ENCODE measurements around the gene MANSC1. TPM values are rescaled to one million over a fixed set of nuclear protein-coding genes. Genes with fewer than 3 reads are reported as not detected.

The MANSC1 gene
- total RNA-seq, 1 donor from 2014 or later: 2.9 TPM

DNA sequence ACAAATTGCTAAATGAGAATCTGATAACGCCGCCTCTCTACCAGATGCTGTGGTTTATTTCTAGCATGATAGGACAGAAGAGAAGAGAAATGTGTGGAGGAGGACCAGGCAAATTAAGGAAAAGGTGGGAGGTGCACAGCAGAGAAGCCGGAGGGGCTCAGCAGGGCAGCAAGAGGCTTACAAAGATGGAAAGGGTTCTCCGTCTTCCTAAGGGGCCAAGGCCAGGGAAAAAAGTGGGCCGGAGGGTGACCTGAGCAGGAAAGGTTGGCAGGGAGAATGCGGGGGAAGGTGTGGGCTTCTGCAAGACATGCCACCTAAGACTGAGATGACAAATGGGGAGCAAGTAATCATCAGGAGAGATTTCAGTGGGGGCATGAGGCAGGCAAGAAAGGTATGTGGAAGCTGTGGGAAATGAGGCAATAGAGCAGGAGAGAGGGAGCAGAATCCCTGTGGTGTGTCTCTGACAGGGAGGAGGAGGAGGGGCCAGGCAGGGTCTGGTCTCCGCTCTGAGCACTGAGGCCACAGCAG is 18.7 kb downstream of the MANSC1 start:
- Histone ChIP-seq H3K9me3 (ENCODE audit: insufficient read depth, low read depth, low read length) (no peaks in the 10 kb centered on the region), H4K20me1 (ENCODE audit: insufficient read depth, low read length) (no peaks in the 10 kb centered on the region), H3K27ac (ENCODE audit: low read depth, low read length) (no peak overlapping the region), H3K4me3 (ENCODE audit: insufficient read depth, low read depth, low read length) (no peak overlapping the region), H3K4me2 (ENCODE audit: low read length) (no peak overlapping the region), H3K27me3 (ENCODE audit: insufficient read depth, low read length) (no peaks in the 10 kb centered on the region), H3K36me3 (ENCODE audit: insufficient read depth, low read length) (no peaks in the 10 kb centered on the region), H2AFZ (ENCODE audit: low read depth, low read length) (no peak overlapping the region), H3K4me1 (ENCODE audit: insufficient read depth, low read length) (peaks cover 9% of the 10 kb centered on the region), H3K9ac (ENCODE audit: low read length) (no peak overlapping the region), H3K79me2 (ENCODE audit: insufficient read depth, low read length) (no peaks in the 10 kb centered on the region)
- TF ChIP-seq, protein P1, sequence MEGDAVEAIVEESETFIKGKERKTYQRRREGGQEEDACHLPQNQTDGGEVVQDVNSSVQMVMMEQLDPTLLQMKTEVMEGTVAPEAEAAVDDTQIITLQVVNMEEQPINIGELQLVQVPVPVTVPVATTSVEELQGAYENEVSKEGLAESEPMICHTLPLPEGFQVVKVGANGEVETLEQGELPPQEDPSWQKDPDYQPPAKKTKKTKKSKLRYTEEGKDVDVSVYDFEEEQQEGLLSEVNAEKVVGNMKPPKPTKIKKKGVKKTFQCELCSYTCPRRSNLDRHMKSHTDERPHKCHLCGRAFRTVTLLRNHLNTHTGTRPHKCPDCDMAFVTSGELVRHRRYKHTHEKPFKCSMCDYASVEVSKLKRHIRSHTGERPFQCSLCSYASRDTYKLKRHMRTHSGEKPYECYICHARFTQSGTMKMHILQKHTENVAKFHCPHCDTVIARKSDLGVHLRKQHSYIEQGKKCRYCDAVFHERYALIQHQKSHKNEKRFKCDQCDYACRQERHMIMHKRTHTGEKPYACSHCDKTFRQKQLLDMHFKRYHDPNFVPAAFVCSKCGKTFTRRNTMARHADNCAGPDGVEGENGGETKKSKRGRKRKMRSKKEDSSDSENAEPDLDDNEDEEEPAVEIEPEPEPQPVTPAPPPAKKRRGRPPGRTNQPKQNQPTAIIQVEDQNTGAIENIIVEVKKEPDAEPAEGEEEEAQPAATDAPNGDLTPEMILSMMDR (IDR thresholded peaks at IDR 0.05; ENCODE audit: insufficient read depth, low read depth, low read length): no peak
- TF ChIP-seq EZH2 (IDR thresholded peaks at IDR 0.05; ENCODE audit: insufficient read depth, low read length): no peak
- no peak overlapping the region for H3K27ac Mint-ChIP-seq (ENCODE audit: unreplicated experiment)
- no peaks in the 10 kb centered on the region for H3K9me3 Mint-ChIP-seq (ENCODE audit: unreplicated experiment)
- DNase-seq (ENCODE audit: low read depth) (peak; percentile 73), FAIRE-seq (no peak)
- no peak overlapping the region for H3K4me3 Mint-ChIP-seq (ENCODE audit: unreplicated experiment)
- peaks cover 9% of the 10 kb centered on the region for H3K4me1 Mint-ChIP-seq (ENCODE audit: low read depth, unreplicated experiment)
- H3K27me3 Mint-ChIP-seq (ENCODE audit: low read depth, unreplicated experiment): no peaks in the 10 kb centered on the region
- no peaks in the 10 kb centered on the region for H3K36me3 Mint-ChIP-seq (ENCODE audit: low read depth, unreplicated experiment)

DNA sequence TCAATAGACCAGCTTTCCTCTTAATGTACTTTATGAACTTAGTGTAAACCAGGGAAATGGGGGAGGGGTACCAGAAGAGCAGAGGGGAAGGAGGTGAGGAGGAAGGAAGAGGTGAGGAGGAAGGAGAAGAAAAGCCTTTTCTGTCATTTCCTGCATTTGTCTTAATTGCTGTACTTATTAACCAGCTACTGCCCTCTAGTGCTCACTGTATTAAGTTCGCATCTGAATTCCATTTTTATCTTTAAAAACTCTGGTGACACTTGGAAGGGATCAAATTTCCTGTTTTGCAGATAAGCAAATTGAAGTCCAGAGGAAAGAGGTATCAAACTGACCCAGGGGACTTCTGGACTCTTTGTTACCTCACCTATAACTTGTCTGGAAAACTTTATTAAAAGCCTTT is 22.2 kb downstream of the MANSC1 start:
- Mint-ChIP-seq H3K9me3 (ENCODE audit: unreplicated experiment) (no peaks in the 10 kb centered on the region), H3K36me3 (ENCODE audit: low read depth, unreplicated experiment) (no peaks in the 10 kb centered on the region), H3K4me1 (ENCODE audit: low read depth, unreplicated experiment) (peaks cover 9% of the 10 kb centered on the region), H3K27ac (ENCODE audit: unreplicated experiment) (no peak overlapping the region), H3K27me3 (ENCODE audit: low read depth, unreplicated experiment) (no peaks in the 10 kb centered on the region), H3K4me3 (ENCODE audit: unreplicated experiment) (no peak overlapping the region)
- no peaks in the 10 kb centered on the region for H3K9me3 ChIP-seq (ENCODE audit: insufficient read depth, low read depth, low read length)
- DNase-seq (ENCODE audit: low read depth) (peak; percentile 45), FAIRE-seq (peak; percentile 84)
- H3K4me1 ChIP-seq (ENCODE audit: insufficient read depth, low read length): no peaks in the 10 kb centered on the region
- no peaks in the 10 kb centered on the region for H3K79me2 ChIP-seq (ENCODE audit: insufficient read depth, low read length)
- H3K4me2 ChIP-seq (ENCODE audit: low read length): no peak overlapping the region
- no peaks in the 10 kb centered on the region for H3K27me3 ChIP-seq (ENCODE audit: insufficient read depth, low read length)
- TF ChIP-seq, protein P1 (IDR thresholded peaks at IDR 0.05; ENCODE audit: insufficient read depth, low read depth, low read length): peak; percentile 74
- TF ChIP-seq EZH2 (IDR thresholded peaks at IDR 0.05; ENCODE audit: insufficient read depth, low read length): no peak
- no peaks in the 10 kb centered on the region for H4K20me1 ChIP-seq (ENCODE audit: insufficient read depth, low read length)
- H3K4me3 ChIP-seq (ENCODE audit: insufficient read depth, low read depth, low read length): no peak overlapping the region
- no peak overlapping the region for H3K27ac ChIP-seq (ENCODE audit: low read depth, low read length)
- no peak overlapping the region for H3K9ac ChIP-seq (ENCODE audit: low read length)
- H3K36me3 ChIP-seq (ENCODE audit: insufficient read depth, low read length): no peaks in the 10 kb centered on the region
- H2AFZ ChIP-seq (ENCODE audit: low read depth, low read length): no peak overlapping the region

DNA sequence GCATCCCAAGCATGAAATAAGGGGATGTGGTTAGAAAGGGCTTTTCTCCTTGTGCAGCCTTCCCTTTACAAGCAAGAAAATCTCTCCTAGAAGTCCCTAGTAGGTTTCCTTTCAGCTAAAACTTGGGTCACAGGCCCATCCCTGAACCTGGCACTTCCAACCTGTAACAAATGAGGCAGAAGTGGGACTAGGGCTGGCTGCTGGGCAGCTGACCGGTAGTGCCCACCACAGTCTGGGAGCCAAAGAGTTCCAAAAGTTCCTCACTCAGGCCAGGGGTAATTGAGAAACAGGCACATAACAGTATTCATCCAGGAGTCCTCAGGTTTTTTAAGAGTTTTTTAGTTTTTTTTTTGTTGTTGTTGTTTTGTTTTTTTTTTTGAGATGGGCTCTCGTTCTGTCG is 23.8 kb downstream of the MANSC1 start:
- no peaks in the 10 kb centered on the region for H3K27me3 Mint-ChIP-seq (ENCODE audit: low read depth, unreplicated experiment)
- H3K27ac Mint-ChIP-seq (ENCODE audit: unreplicated experiment): no peak overlapping the region
- H3K36me3 Mint-ChIP-seq (ENCODE audit: low read depth, unreplicated experiment): no peaks in the 10 kb centered on the region
- Histone ChIP-seq H2AFZ (ENCODE audit: low read depth, low read length) (no peak overlapping the region), H3K9me3 (ENCODE audit: insufficient read depth, low read depth, low read length) (no peaks in the 10 kb centered on the region), H4K20me1 (ENCODE audit: insufficient read depth, low read length) (no peaks in the 10 kb centered on the region), H3K27ac (ENCODE audit: low read depth, low read length) (no peak overlapping the region), H3K4me2 (ENCODE audit: low read length) (no peak overlapping the region), H3K9ac (ENCODE audit: low read length) (no peak overlapping the region), H3K79me2 (ENCODE audit: insufficient read depth, low read length) (no peaks in the 10 kb centered on the region), H3K36me3 (ENCODE audit: insufficient read depth, low read length) (no peaks in the 10 kb centered on the region), H3K27me3 (ENCODE audit: insufficient read depth, low read length) (no peaks in the 10 kb centered on the region), H3K4me3 (ENCODE audit: insufficient read depth, low read depth, low read length) (no peak overlapping the region), H3K4me1 (ENCODE audit: insufficient read depth, low read length) (no peaks in the 10 kb centered on the region)
- TF ChIP-seq EZH2 (IDR thresholded peaks at IDR 0.05; ENCODE audit: insufficient read depth, low read length): no peak
- TF ChIP-seq, protein P1 (IDR thresholded peaks at IDR 0.05; ENCODE audit: insufficient read depth, low read depth, low read length): no peak
- peaks cover 3% of the 10 kb centered on the region for H3K4me1 Mint-ChIP-seq (ENCODE audit: low read depth, unreplicated experiment)
- no peak overlapping the region for H3K4me3 Mint-ChIP-seq (ENCODE audit: unreplicated experiment)
- DNase-seq (ENCODE audit: low read depth) (no peak), FAIRE-seq (no peak)
- peaks cover 8% of the 10 kb centered on the region for H3K9me3 Mint-ChIP-seq (ENCODE audit: unreplicated experiment)

Measured in astrocyte (in vitro differentiated cells and primary cell).